GM23338 (cell line): Measurements from ENCODE around the gene BEND7. TPM values are rescaled to one million over a fixed set of nuclear protein-coding genes. Genes with fewer than 3 reads are reported as not detected.
A peak's percentile ranks its signal among the peaks of the same experiment; 100 is the strongest.

Source experiments
- ATAC-seq: fragments of 200-7000 bp; cut with Tn5 transposase; 3 replicates; pipeline ENCODE4 v1.9.1; 2020
- DNase-seq: peaks from one replicate; pipeline ENCODE4 v3.0.0-alpha.2; 2015; ENCODE audit warnings: low spot score
- H2AFZ ChIP-seq: fragments of 200-600 bp; sonication (generic); 2 replicates; pipeline ENCODE4 v1.8.0; 2016; ENCODE audit warnings: antibody characterized with exemption, mild to moderate bottlenecking, moderate library complexity
- H3F3A ChIP-seq: fragments of 200-600 bp; sonication (generic); replicated peaks from 2 replicates; pipeline ENCODE4 v1.8.0; 2017; ENCODE audit warnings: antibody characterized with exemption, mixed run types, low read depth
- H3K27ac ChIP-seq: fragments of 200-600 bp; sonication (generic); 2 replicates; pipeline ENCODE4 v1.6.1; 2016; ENCODE audit warnings: low read depth
- H3K27me3 ChIP-seq: fragments of 200-600 bp; sonication (generic); 2 replicates; pipeline ENCODE4 v1.8.0; 2016; ENCODE audit warnings: mild to moderate bottlenecking, mixed run types, moderate library complexity; ENCODE audit not compliant: insufficient read depth
- H3K36me3 ChIP-seq: fragments of 200-600 bp; sonication (generic); 2 replicates; pipeline ENCODE4 v1.8.0; 2016; ENCODE audit warnings: mild to moderate bottlenecking; ENCODE audit not compliant: insufficient read depth
- H3K4me1 ChIP-seq: fragments of 200-600 bp; sonication (generic); 2 replicates; pipeline ENCODE4 v1.8.0; 2016; ENCODE audit warnings: mild to moderate bottlenecking, moderate library complexity; ENCODE audit not compliant: insufficient read depth
- H3K4me2 ChIP-seq: fragments of 200-600 bp; sonication (generic); 2 replicates; pipeline ENCODE4 v1.7.1; 2017; ENCODE audit warnings: mixed run types
- H3K4me3 ChIP-seq: fragments of 200-600 bp; sonication (generic); 2 replicates; pipeline ENCODE4 v1.6.1; 2016; ENCODE audit warnings: mixed run types
- H3K79me2 ChIP-seq: fragments of 200-600 bp; sonication (generic); replicated peaks from 2 replicates; pipeline ENCODE4 v1.8.0; 2017; ENCODE audit warnings: mild to moderate bottlenecking; ENCODE audit not compliant: insufficient read depth
- H3K9me2 ChIP-seq: fragments of 200-600 bp; sonication (generic); 2 replicates; pipeline ENCODE4 v1.8.0; 2017; ENCODE audit not compliant: insufficient read depth
- H4K20me1 ChIP-seq: fragments of 200-600 bp; sonication (generic); replicated peaks from 2 replicates; pipeline ENCODE4 v1.8.0; 2017; ENCODE audit warnings: mild to moderate bottlenecking; ENCODE audit not compliant: insufficient read depth
- H3K27ac Mint-ChIP-seq: 2 replicates; pipeline ENCODE4 v1.8.0; 2020; ENCODE audit warnings: inconsistent platforms, mild to moderate bottlenecking, moderate library complexity, mixed read lengths
- H3K27me3 Mint-ChIP-seq: 3 replicates; pipeline ENCODE4 v1.8.0; 2022; ENCODE audit warnings: low read depth, mild to moderate bottlenecking, moderate library complexity, mixed read lengths, inconsistent platforms; ENCODE audit not compliant: insufficient read depth, poor library complexity
- H3K36me3 Mint-ChIP-seq: 3 replicates; pipeline ENCODE4 v1.8.0; 2021; ENCODE audit warnings: low read depth, mild to moderate bottlenecking, inconsistent platforms, moderate library complexity, mixed read lengths
- H3K4me1 Mint-ChIP-seq: 3 replicates; pipeline ENCODE4 v1.8.0; 2020; ENCODE audit warnings: mild to moderate bottlenecking, inconsistent platforms, mixed read lengths
- H3K4me3 Mint-ChIP-seq: 3 replicates; pipeline ENCODE4 v1.8.0; 2021; ENCODE audit warnings: moderate library complexity, mild to moderate bottlenecking, inconsistent platforms, mixed read lengths
- H3K9me3 Mint-ChIP-seq: 3 replicates; pipeline ENCODE4 v1.8.0; 2020; ENCODE audit warnings: moderate library complexity, mild to moderate bottlenecking, inconsistent platforms, mixed read lengths
- CREB1 ChIP-seq: fragments of 250-450 bp; sonication (Bioruptor Pico); IDR thresholded peaks from 2 replicates; pipeline ENCODE4 v1.5.0; 2020; ENCODE audit warnings: low read depth, mild to moderate bottlenecking, moderate library complexity
- EZH2 ChIP-seq: fragments of 200-600 bp; sonication (generic); IDR thresholded peaks from one replicate; pipeline ENCODE4 v1.8.0; 2017; ENCODE audit warnings: antibody characterized with exemption, mild to moderate bottlenecking, low read depth; ENCODE audit not compliant: unreplicated experiment
- EZH2phosphoT487 ChIP-seq: fragments of 200-600 bp; sonication (generic); IDR thresholded peaks from one replicate; pipeline ENCODE4 v1.8.1; 2018; ENCODE audit warnings: antibody characterized with exemption; ENCODE audit not compliant: unreplicated experiment
- JUNB ChIP-seq: IDR thresholded peaks from one replicate; pipeline ENCODE4 v1.6.1; 2016; ENCODE audit warnings: antibody characterized with exemption; ENCODE audit not compliant: unreplicated experiment
- NANOG ChIP-seq: IDR thresholded peaks from 2 replicates; pipeline ENCODE4 v1.6.1; 2016; ENCODE audit warnings: antibody characterized with exemption, borderline replicate concordance
- POLR2AphosphoS5 ChIP-seq: IDR thresholded peaks from 2 replicates; pipeline ENCODE4 v1.6.1; 2016; ENCODE audit warnings: antibody characterized with exemption, low read depth
- STAT1 ChIP-seq: IDR thresholded peaks from one replicate; pipeline ENCODE4 v1.6.1; 2016; ENCODE audit warnings: antibody characterized with exemption; ENCODE audit not compliant: unreplicated experiment
- ZNF114 ChIP-seq: fragments of 250-450 bp; sonication (Bioruptor Pico); IDR thresholded peaks from 2 replicates; pipeline ENCODE4 v1.5.0; 2020; ENCODE audit warnings: mild to moderate bottlenecking, moderate library complexity
- ZNF331 ChIP-seq: fragments of 250-450 bp; sonication (Bioruptor Pico); IDR thresholded peaks from 2 replicates; pipeline ENCODE4 v1.5.0; 2020; ENCODE audit warnings: low read depth, mild to moderate bottlenecking, moderate library complexity
- polyA plus RNA-seq: library from polyadenylated mRNA; unstranded; fragments of >200 nt; fragmentation: Nextera tagmentation; extraction: Ambion mirVana; gene quantifications from 2 replicates; pipeline ENCODE4 v1.2.1, GENCODE V29; 2016
- total RNA-seq: library from RNA; depleted of rRNA; stranded (reverse); fragments of >200 nt; shearing (Covaris generic); gene quantifications from 2 replicates; pipeline ENCODE4 v1.2.3, GENCODE V29; 2014
- TF ChIP-seq, protein P1 (sequence below): IDR thresholded peaks from 2 replicates; pipeline ENCODE4 v1.6.1; 2016; ENCODE audit warnings: antibody characterized with exemption
- TF ChIP-seq, protein P2 (sequence below), 2 experiments: fragments of 200-600 bp in 1 of 2; sonication (generic) in 1 of 2; conservative IDR thresholded peaks; 2 replicates each; pipeline versions ENCODE4 v1.5.1 to v1.6.1; 2016 to 2017; ENCODE audit warnings: antibody characterized with exemption in 2 of 2, low read depth in 2 of 2, mild to moderate bottlenecking in 2 of 2, moderate library complexity in 1 of 2
- TF ChIP-seq, protein P3 (sequence below): fragments of 250-450 bp; sonication (Bioruptor Pico); IDR thresholded peaks from 2 replicates; pipeline ENCODE4 v1.5.0; 2020; ENCODE audit warnings: mild to moderate bottlenecking, moderate library complexity
- TF ChIP-seq, protein P4 (sequence below): IDR thresholded peaks from one replicate; pipeline ENCODE4 v1.6.1; 2018; ENCODE audit warnings: antibody characterized with exemption; ENCODE audit not compliant: unreplicated experiment

Gene BEND7
- total and polyA plus RNA-seq, 2 experiments from 2014 or later, result 3.1 to 9.6 TPM

DNA sequence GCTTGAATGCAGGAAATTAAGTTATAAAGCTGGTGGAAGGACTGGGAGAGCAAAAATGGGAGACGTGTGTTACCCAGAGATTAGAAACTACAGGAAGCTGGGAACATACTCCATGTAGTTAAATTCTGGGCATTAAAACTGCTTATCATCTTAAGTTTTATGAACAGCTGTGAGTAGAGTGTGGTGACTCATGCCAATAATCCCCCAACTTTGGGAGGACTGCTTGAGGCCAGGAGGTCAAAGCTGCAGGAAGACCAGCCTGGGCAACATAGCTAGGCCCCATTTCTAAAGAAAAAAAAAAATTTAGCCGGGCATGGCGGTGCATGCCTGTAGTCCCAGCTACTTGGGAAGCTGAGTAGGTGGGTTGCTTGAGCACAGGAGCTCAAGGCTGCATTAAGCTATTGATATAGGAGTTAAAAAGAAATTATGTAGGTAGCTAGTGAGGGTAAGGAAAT is 124.5 kb downstream of the BEND7 start:
- no peak overlapping the region; the same call in 1 of the 2 replicates for H3K27ac Mint-ChIP-seq
- TF ChIP-seq, protein P1, sequence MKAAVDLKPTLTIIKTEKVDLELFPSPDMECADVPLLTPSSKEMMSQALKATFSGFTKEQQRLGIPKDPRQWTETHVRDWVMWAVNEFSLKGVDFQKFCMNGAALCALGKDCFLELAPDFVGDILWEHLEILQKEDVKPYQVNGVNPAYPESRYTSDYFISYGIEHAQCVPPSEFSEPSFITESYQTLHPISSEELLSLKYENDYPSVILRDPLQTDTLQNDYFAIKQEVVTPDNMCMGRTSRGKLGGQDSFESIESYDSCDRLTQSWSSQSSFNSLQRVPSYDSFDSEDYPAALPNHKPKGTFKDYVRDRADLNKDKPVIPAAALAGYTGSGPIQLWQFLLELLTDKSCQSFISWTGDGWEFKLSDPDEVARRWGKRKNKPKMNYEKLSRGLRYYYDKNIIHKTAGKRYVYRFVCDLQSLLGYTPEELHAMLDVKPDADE, result no peak
- TF ChIP-seq POLR2AphosphoS5, result no peak
- TF ChIP-seq, protein P2, sequence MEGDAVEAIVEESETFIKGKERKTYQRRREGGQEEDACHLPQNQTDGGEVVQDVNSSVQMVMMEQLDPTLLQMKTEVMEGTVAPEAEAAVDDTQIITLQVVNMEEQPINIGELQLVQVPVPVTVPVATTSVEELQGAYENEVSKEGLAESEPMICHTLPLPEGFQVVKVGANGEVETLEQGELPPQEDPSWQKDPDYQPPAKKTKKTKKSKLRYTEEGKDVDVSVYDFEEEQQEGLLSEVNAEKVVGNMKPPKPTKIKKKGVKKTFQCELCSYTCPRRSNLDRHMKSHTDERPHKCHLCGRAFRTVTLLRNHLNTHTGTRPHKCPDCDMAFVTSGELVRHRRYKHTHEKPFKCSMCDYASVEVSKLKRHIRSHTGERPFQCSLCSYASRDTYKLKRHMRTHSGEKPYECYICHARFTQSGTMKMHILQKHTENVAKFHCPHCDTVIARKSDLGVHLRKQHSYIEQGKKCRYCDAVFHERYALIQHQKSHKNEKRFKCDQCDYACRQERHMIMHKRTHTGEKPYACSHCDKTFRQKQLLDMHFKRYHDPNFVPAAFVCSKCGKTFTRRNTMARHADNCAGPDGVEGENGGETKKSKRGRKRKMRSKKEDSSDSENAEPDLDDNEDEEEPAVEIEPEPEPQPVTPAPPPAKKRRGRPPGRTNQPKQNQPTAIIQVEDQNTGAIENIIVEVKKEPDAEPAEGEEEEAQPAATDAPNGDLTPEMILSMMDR (conservative IDR thresholded peaks at IDR 0.05; ENCODE audit: low read depth in 2 of 2), result no peak
- no peak for TF ChIP-seq ZNF114 (CRISPR knock-in tag)
- TF ChIP-seq EZH2phosphoT487, result no peak
- TF ChIP-seq EZH2, result no peak
- no peak for TF ChIP-seq JUNB
- no peak for TF ChIP-seq NANOG
- no peak for TF ChIP-seq ZNF331
- TF ChIP-seq, protein P3, sequence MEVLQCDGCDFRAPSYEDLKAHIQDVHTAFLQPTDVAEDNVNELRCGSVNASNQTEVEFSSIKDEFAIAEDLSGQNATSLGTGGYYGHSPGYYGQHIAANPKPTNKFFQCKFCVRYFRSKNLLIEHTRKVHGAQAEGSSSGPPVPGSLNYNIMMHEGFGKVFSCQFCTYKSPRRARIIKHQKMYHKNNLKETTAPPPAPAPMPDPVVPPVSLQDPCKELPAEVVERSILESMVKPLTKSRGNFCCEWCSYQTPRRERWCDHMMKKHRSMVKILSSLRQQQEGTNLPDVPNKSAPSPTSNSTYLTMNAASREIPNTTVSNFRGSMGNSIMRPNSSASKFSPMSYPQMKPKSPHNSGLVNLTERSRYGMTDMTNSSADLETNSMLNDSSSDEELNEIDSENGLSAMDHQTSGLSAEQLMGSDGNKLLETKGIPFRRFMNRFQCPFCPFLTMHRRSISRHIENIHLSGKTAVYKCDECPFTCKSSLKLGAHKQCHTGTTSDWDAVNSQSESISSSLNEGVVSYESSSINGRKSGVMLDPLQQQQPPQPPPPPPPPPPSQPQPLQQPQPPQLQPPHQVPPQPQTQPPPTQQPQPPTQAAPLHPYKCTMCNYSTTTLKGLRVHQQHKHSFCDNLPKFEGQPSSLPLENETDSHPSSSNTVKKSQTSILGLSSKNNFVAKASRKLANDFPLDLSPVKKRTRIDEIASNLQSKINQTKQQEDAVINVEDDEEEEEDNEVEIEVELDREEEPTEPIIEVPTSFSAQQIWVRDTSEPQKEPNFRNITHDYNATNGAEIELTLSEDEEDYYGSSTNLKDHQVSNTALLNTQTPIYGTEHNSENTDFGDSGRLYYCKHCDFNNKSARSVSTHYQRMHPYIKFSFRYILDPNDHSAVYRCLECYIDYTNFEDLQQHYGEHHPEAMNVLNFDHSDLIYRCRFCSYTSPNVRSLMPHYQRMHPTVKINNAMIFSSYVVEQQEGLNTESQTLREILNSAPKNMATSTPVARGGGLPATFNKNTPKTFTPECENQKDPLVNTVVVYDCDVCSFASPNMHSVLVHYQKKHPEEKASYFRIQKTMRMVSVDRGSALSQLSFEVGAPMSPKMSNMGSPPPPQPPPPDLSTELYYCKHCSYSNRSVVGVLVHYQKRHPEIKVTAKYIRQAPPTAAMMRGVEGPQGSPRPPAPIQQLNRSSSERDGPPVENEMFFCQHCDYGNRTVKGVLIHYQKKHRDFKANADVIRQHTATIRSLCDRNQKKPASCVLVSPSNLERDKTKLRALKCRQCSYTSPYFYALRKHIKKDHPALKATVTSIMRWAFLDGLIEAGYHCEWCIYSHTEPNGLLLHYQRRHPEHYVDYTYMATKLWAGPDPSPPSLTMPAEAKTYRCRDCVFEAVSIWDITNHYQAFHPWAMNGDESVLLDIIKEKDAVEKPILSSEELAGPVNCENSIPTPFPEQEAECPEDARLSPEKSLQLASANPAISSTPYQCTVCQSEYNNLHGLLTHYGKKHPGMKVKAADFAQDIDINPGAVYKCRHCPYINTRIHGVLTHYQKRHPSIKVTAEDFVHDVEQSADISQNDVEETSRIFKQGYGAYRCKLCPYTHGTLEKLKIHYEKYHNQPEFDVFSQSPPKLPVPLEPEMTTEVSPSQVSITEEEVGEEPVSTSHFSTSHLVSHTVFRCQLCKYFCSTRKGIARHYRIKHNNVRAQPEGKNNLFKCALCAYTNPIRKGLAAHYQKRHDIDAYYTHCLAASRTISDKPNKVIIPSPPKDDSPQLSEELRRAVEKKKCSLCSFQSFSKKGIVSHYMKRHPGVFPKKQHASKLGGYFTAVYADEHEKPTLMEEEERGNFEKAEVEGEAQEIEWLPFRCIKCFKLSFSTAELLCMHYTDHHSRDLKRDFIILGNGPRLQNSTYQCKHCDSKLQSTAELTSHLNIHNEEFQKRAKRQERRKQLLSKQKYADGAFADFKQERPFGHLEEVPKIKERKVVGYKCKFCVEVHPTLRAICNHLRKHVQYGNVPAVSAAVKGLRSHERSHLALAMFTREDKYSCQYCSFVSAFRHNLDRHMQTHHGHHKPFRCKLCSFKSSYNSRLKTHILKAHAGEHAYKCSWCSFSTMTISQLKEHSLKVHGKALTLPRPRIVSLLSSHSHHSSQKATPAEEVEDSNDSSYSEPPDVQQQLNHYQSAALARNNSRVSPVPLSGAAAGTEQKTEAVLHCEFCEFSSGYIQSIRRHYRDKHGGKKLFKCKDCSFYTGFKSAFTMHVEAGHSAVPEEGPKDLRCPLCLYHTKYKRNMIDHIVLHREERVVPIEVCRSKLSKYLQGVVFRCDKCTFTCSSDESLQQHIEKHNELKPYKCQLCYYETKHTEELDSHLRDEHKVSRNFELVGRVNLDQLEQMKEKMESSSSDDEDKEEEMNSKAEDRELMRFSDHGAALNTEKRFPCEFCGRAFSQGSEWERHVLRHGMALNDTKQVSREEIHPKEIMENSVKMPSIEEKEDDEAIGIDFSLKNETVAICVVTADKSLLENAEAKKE (CRISPR knock-in tag), result no peak
- TF ChIP-seq, protein P4, sequence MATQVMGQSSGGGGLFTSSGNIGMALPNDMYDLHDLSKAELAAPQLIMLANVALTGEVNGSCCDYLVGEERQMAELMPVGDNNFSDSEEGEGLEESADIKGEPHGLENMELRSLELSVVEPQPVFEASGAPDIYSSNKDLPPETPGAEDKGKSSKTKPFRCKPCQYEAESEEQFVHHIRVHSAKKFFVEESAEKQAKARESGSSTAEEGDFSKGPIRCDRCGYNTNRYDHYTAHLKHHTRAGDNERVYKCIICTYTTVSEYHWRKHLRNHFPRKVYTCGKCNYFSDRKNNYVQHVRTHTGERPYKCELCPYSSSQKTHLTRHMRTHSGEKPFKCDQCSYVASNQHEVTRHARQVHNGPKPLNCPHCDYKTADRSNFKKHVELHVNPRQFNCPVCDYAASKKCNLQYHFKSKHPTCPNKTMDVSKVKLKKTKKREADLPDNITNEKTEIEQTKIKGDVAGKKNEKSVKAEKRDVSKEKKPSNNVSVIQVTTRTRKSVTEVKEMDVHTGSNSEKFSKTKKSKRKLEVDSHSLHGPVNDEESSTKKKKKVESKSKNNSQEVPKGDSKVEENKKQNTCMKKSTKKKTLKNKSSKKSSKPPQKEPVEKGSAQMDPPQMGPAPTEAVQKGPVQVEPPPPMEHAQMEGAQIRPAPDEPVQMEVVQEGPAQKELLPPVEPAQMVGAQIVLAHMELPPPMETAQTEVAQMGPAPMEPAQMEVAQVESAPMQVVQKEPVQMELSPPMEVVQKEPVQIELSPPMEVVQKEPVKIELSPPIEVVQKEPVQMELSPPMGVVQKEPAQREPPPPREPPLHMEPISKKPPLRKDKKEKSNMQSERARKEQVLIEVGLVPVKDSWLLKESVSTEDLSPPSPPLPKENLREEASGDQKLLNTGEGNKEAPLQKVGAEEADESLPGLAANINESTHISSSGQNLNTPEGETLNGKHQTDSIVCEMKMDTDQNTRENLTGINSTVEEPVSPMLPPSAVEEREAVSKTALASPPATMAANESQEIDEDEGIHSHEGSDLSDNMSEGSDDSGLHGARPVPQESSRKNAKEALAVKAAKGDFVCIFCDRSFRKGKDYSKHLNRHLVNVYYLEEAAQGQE, result no peak
- no peak for TF ChIP-seq STAT1
- TF ChIP-seq CREB1 (CRISPR knock-in tag), result no peak
- peak overlapping the region; percentile 20 for H2AFZ ChIP-seq
- H3K4me3 ChIP-seq, result no peak overlapping the region
- peaks cover 20% of the 10 kb centered on the region for H3K9me3 Mint-ChIP-seq
- H3F3A ChIP-seq, result peaks cover 10% of the 10 kb centered on the region; the same call in 1 of the 2 replicates
- peak overlapping the region; percentile 3; the same call in 1 of the 2 replicates for H3K4me2 ChIP-seq
- no peaks in the 10 kb centered on the region; the same call in 1 of the 2 replicates for H3K36me3 ChIP-seq
- peaks cover 12% of the 10 kb centered on the region for H3K4me1 Mint-ChIP-seq
- DNase-seq (no peak), ATAC-seq (no peak)
- H3K4me1 ChIP-seq, result peaks cover 23% of the 10 kb centered on the region
- H3K27me3 Mint-ChIP-seq, result peaks cover 4% of the 10 kb centered on the region
- peaks cover 15% of the 10 kb centered on the region for H3K36me3 Mint-ChIP-seq
- H3K27me3 ChIP-seq, result no peaks in the 10 kb centered on the region
- H3K9me2 ChIP-seq, result peaks cover 6% of the 10 kb centered on the region; the same call in 1 of the 2 replicates
- no peaks in the 10 kb centered on the region for H3K79me2 ChIP-seq
- no peaks in the 10 kb centered on the region for H4K20me1 ChIP-seq
- no peak overlapping the region for H3K4me3 Mint-ChIP-seq
- H3K27ac ChIP-seq, result peak overlapping the region; percentile 89
